Esophagus muscularis mucosa (tissue), 4 donors: Measurements from ENCODE around the gene ITPR2.

Experiments used
- CTCF ChIP-seq, 3 experiments: fragments of 200-600 bp in 2 of 3; fragments of 450-650 bp in 1 of 3; sonication (generic) in 2 of 3; IDR thresholded peaks; one replicate each; pipeline ENCODE4 v1.5.1; 2017 to 2019; ENCODE audit warnings: antibody characterized with exemption in 3 of 3, mild to moderate bottlenecking in 2 of 3, moderate library complexity in 1 of 3
- EP300 ChIP-seq: sonication (generic); formaldehyde crosslinking; IDR thresholded peaks from one replicate; pipeline ENCODE4 v1.6.1; 2017; ENCODE audit warnings: antibody characterized with exemption
- POLR2A ChIP-seq: fragments of 450-650 bp; IDR thresholded peaks from one replicate; pipeline ENCODE4 v1.6.1; 2017; ENCODE audit warnings: antibody characterized with exemption, moderate library complexity, mild to moderate bottlenecking, low read depth
- POLR2AphosphoS5 ChIP-seq, 2 donors: sonication (generic); formaldehyde crosslinking; IDR thresholded peaks; one replicate each; pipeline ENCODE4 v1.6.1; 2017; ENCODE audit warnings: antibody characterized with exemption in 2 of 2

DNA sequence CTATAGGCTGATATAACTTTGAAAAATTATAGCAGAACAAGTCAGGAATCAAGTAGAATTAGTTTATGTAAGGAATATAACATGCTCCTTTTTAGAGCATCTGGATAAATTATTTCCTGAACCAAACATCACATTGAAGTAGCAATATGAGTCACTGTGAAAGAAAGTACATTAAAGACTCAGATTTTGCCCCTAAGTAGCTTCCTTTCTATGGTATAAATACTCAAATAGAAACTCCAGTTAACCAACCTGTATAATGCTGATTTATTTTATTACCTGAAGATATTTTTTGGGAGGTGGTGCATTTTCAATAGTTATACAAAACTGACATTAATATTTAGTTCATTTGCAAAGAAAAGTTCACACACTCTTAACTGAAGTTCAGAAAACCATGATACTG lies 312.1 kb downstream of the ITPR2 start:
- TF ChIP-seq POLR2AphosphoS5 (IDR thresholded peaks at IDR 0.05), result no peak
- TF ChIP-seq CTCF (IDR thresholded peaks at IDR 0.05), result no peak
- no peak for TF ChIP-seq POLR2A
- TF ChIP-seq EP300, result no peak
